Measurements from ENCODE around the gene CD68.

Gene CD68

DNA sequence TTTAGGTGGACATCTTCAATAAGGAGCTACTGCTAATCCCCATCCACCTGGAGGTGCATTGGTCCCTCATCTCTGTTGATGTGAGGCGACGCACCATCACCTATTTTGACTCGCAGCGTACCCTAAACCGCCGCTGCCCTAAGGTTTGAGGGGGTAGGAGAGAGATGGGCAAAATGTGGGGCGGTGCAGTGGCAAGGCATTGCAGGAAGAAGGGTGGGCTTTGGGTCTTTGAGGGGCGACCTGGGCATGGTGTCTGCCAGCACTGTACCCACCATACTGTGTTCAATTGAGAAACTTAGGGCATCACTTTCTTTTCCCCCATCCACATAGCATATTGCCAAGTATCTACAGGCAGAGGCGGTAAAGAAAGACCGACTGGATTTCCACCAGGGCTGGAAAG is 9.1 kb upstream of the CD68 start:
- Histone ChIP-seq H3K36me3 (peaks cover 43 to 82% (median 53%) of the 10 kb centered on the region in 3 donors), H3K4me1 (peaks cover 0 to 27% (median 18%) of the 10 kb centered on the region in 4 donors), H3K27ac (no peak overlapping the region), H3K27me3 (no peaks in the 10 kb centered on the region), H3K4me3 (no peak overlapping the region), H3K9me3 (no peaks in the 10 kb centered on the region)
- DNase-seq = no peak
- intact Hi-C loops (cut with DNase I; ENCODE audit: low total_unique reads) = no loop called here
- no peak for TF ChIP-seq CTCF (IDR thresholded peaks at IDR 0.05)

DNA sequence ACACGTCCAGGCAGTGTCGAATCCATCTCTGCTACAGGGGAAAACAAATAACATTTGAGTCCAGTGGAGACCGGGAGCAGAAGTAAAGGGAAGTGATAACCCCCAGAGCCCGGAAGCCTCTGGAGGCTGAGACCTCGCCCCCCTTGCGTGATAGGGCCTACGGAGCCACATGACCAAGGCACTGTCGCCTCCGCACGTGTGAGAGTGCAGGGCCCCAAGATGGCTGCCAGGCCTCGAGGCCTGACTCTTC is 7.2 kb upstream of the CD68 start:
- H3K36me3 ChIP-seq = peaks cover 44 to 82% (median 53%) of the 10 kb centered on the region in 3 donors
- H3K27ac ChIP-seq = peak overlapping the region; percentile 80 to 100
- H3K4me1 ChIP-seq = peaks cover 0 to 30% (median 23%) of the 10 kb centered on the region in 4 donors
- no peak for TF ChIP-seq CTCF (IDR thresholded peaks at IDR 0.05)
- intact Hi-C loops (cut with DNase I; ENCODE audit: low total_unique reads) = no loop called here
- H3K4me3 ChIP-seq = peak overlapping the region; percentile 85 to 100
- H3K27me3 ChIP-seq = no peaks in the 10 kb centered on the region
- no peaks in the 10 kb centered on the region for H3K9me3 ChIP-seq
- no peak for DNase-seq

- Histone ChIP-seq H3K4me3 (peak overlapping the region; percentile 85 to 100), H3K36me3 (peaks cover 45 to 82% (median 54%) of the 10 kb centered on the region in 3 donors), H3K4me1 (peaks cover 0 to 30% (median 23%) of the 10 kb centered on the region in 4 donors), H3K27ac (peak overlapping the region; percentile 98 to 100), H3K27me3 (no peaks in the 10 kb centered on the region), H3K9me3 (no peaks in the 10 kb centered on the region)
- intact Hi-C loops (cut with DNase I; ENCODE audit: low total_unique reads) = no loop called here
- TF ChIP-seq CTCF (IDR thresholded peaks at IDR 0.05) = no peak
- DNase-seq = peak; percentile 100
Observed at GRCh38 chr17:7572588-7573323, 6.7 kb upstream of the CD68 start.

DNA sequence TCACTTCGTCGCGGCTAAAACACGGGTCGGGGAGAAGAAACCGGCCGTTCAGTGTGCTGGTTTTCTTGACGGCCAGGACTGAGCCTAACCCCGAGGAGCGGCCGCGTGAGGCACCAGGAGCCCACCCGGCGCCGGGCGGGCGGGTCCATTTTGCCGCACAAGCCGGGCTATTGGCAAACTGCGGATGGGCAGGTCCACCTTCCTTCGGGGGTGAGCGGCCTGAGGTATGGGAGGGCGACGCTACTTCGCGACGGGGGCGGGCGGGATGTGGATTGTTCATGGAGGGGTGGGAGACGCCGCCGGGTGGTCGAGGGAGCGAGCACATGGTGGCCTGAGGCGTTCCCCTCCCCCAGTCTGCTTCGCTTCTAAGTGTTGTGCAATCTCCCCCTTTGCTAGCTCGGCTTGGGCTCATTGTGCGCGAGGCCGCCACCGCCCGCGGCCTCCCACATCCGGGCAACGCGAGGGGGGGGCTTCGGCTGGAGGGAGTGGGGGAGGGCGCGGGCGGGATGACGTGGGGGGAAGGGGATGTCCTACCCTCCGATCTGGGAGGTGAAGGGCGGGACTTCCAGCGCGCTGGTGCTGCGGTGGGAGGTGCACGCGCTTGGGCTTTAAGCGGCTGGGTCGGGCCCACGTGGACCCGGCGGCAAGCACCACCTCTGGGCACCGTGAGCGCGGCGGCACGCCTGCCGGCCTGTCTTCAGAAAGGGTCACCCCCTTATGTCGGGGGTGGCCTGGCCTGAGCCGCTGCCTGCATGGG is 5.9 kb upstream of the CD68 start:
- Histone ChIP-seq H3K9me3 (no peaks in the 10 kb centered on the region), H3K4me1 (peaks cover 0 to 31% (median 23%) of the 10 kb centered on the region in 4 donors), H3K27ac (peak overlapping the region; percentile 98 to 100), H3K4me3 (peak overlapping the region; percentile 85 to 100), H3K36me3 (peaks cover 52 to 85% (median 57%) of the 10 kb centered on the region in 3 donors), H3K27me3 (no peaks in the 10 kb centered on the region)
- intact Hi-C loops (cut with DNase I; ENCODE audit: low total_unique reads) = no loop called here
- DNase-seq = peak; percentile 89 to 96
- TF ChIP-seq CTCF (IDR thresholded peaks at IDR 0.05) = no peak

- Histone ChIP-seq H3K4me3 (peak overlapping the region; percentile 85 to 100), H3K9me3 (no peaks in the 10 kb centered on the region), H3K36me3 (peaks cover 56 to 86% (median 59%) of the 10 kb centered on the region in 3 donors), H3K4me1 (peaks cover 0 to 40% (median 29%) of the 10 kb centered on the region in 4 donors), H3K27ac (peak overlapping the region; percentile 98 to 100), H3K27me3 (no peaks in the 10 kb centered on the region)
- DNase-seq = no peak
- no peak for TF ChIP-seq CTCF (IDR thresholded peaks at IDR 0.05)
- intact Hi-C loops (cut with DNase I; ENCODE audit: low total_unique reads) = no loop called here
Observed at GRCh38 chr17:7574176-7574953, 5.1 kb upstream of the CD68 start.
